A549 (cell line): ENCODE measurements around the gene RCOR3. TPM values are rescaled to one million over a fixed set of nuclear protein-coding genes. Genes with fewer than 3 reads are reported as not detected.
A peak's percentile ranks its signal among the peaks of the same experiment; 100 is the strongest.
"Not testable (repeated sequence)": the region's sequence is repeated elsewhere in the genome, so short reads cannot be mapped to it uniquely, and the experiment has no call there.

ENCODE experiments used
- ATAC-seq, 2 experiments: fragments of 200-7000 bp in 1 of 2; fragments of >200 bp in 1 of 2; cut with Nextera tagmentation in 1 of 2; cut with Tn5 transposase in 1 of 2; 3 replicates each; pipeline versions ENCODE4 v1.8.0 to v1.9.1; 2018 to 2020; ENCODE audit warnings: mild to moderate bottlenecking in 1 of 2, moderate library complexity in 1 of 2
- CTCF ChIA-PET: fragments of 300-600 bp; sonication (Branson Sonifier 250); formaldehyde crosslinking; extraction: SDS; loops from one replicate; lab custom pipeline; 2021; ENCODE audit warnings: antibody characterized with exemption, inconsistent platforms; lab: Yijun Ruan, JAX
- POLR2A ChIA-PET: fragments of 350-600 bp; formaldehyde crosslinking; extraction: SDS; loops from one replicate; lab custom pipeline; 2021; ENCODE audit warnings: antibody characterized with exemption, inconsistent platforms; lab: Yijun Ruan, JAX
- DNase-seq, 2 experiments: peaks; one replicate each; pipeline versions ENCODE4 v3.0.0 to v3.0.0-alpha.2; 2011 to 2016; ENCODE audit warnings: low read depth in 1 of 2, low spot score in 1 of 2
- FAIRE-seq: peaks from 2 replicates; lab custom pipeline; 2011; peaks lifted over from hg19 to GRCh38; lab: Jason Lieb, UNC
- H3K27ac ChIP-seq, 2 experiments: fragments of >200 bp; sonication (Bioruptor Twin); formaldehyde crosslinking; 3 replicates each; pipeline ENCODE4 v1.5.1; 2016 to 2017
- H3K4me1 ChIP-seq: fragments of >200 bp; sonication (Bioruptor Twin); formaldehyde crosslinking; 3 replicates; pipeline ENCODE4 v1.6.1; 2016
- H3K4me2 ChIP-seq: fragments of >200 bp; sonication (Bioruptor Twin); formaldehyde crosslinking; 3 replicates; pipeline ENCODE4 v1.6.1; 2016
- H3K4me3 ChIP-seq: fragments of >200 bp; sonication (Bioruptor Twin); formaldehyde crosslinking; 3 replicates; pipeline ENCODE4 v1.5.1; 2016
- H3K9me3 ChIP-seq: fragments of >200 bp; sonication (Bioruptor Twin); formaldehyde crosslinking; 3 replicates; pipeline ENCODE4 v1.6.1; 2016
- BCL3 ChIP-seq: fragments of >200 bp; sonication (Bioruptor Twin); formaldehyde crosslinking; IDR thresholded peaks from 3 replicates; pipeline ENCODE4 v1.6.1; 2016
- CBX8 ChIP-seq: fragments of 200-600 bp; sonication (generic); IDR thresholded peaks from 2 replicates; pipeline ENCODE4 v1.6.1; 2016
- CEBPB ChIP-seq, 2 experiments: fragments of >200 bp in 1 of 2; sonication (Bioruptor Twin) in 1 of 2; formaldehyde crosslinking in 1 of 2; IDR thresholded peaks; 2 replicates each; pipeline ENCODE4 v1.6.1; 2012 to 2016
- CTCF ChIP-seq: fragments of >200 bp; sonication (Bioruptor Twin); formaldehyde crosslinking; IDR thresholded peaks from 3 replicates; pipeline ENCODE4 v1.5.1; 2016
- HMGXB4 ChIP-seq: fragments of 250-450 bp; sonication (Bioruptor Pico); IDR thresholded peaks from 2 replicates; pipeline ENCODE4 v1.5.0; 2021; ENCODE audit warnings: mild to moderate bottlenecking, moderate library complexity, borderline replicate concordance
- JUN ChIP-seq, 2 experiments: fragments of >200 bp; sonication (Bioruptor Twin); formaldehyde crosslinking; IDR thresholded peaks; 2 replicates in 1 of 2; 3 replicates in 1 of 2; pipeline ENCODE4 v1.6.1; 2016 to 2017
- MAFK ChIP-seq: fragments of 450-650 bp; IDR thresholded peaks from 2 replicates; pipeline ENCODE4 v1.6.1; 2014; ENCODE audit not compliant: partially characterized antibody
- PHF8 ChIP-seq: fragments of 200-600 bp; sonication (generic); IDR thresholded peaks from 2 replicates; pipeline ENCODE4 v1.6.1; 2016; ENCODE audit warnings: low read depth, mild to moderate bottlenecking, antibody characterized with exemption, moderate library complexity, borderline replicate concordance
- RAD21 ChIP-seq, 2 experiments: fragments of >200 bp in 1 of 2; sonication (Bioruptor Twin) in 1 of 2; formaldehyde crosslinking in 1 of 2; IDR thresholded peaks in 1 of 2; conservative IDR thresholded peaks in 1 of 2; 2 replicates in 1 of 2; 3 replicates in 1 of 2; pipeline ENCODE4 v1.6.1; 2012 to 2018; ENCODE audit warnings: inconsistent platforms in 1 of 2
- RARB ChIP-seq: fragments of 250-450 bp; sonication (Bioruptor Pico); IDR thresholded peaks from 2 replicates; pipeline ENCODE4 v1.8.0; 2021; ENCODE audit warnings: mild to moderate bottlenecking, moderate library complexity
- RCOR1 ChIP-seq: fragments of 150-350 bp; IDR thresholded peaks from 2 replicates; pipeline ENCODE4 v1.6.1; 2014; ENCODE audit warnings: antibody characterized with exemption, low read length, low read depth
- RFX5 ChIP-seq: fragments of 450-650 bp; IDR thresholded peaks from 2 replicates; pipeline ENCODE4 v1.7.1; 2014; ENCODE audit warnings: antibody characterized with exemption, mild to moderate bottlenecking, moderate library complexity
- RNF2 ChIP-seq: fragments of 200-600 bp; sonication (generic); IDR thresholded peaks from 2 replicates; pipeline ENCODE4 v1.6.1; 2016; ENCODE audit warnings: low read depth, mild to moderate bottlenecking, antibody characterized with exemption, moderate library complexity, borderline replicate concordance
- USF2 ChIP-seq: fragments of 450-650 bp; IDR thresholded peaks from 2 replicates; pipeline ENCODE4 v1.6.1; 2014; ENCODE audit warnings: antibody characterized with exemption
- WGBS: methylation state at CpG from one replicate; pipeline ENCODE4 v1.1.6; 2017; ENCODE audit errors: missing lambda C conversion rate; 5-methylcytosine and 5-hydroxymethylcytosine counted together
- polyA plus RNA-seq, 4 experiments: library from polyadenylated mRNA; depleted of rRNA in 3 of 4; stranded (reverse); fragments of >200 nt; fragmentation: RNase III in 1 of 4; extraction: RNeasy Plus Mini Kit Qiagen cat#74134 plus additional on column Dnase treatment in 1 of 4; gene quantifications; 2 replicates in 3 of 4; 3 replicates in 1 of 4; pipeline ENCODE4 v1.2.3, GENCODE V29; 2011 to 2017

RCOR3 gene
- polyA plus RNA-seq, 2 of the 4 experiments (the other 2 are of a cell fraction), result 16.3 to 40.7 TPM

GRCh38 chr1:211247921-211248320 lies 11.2 kb upstream of the RCOR3 start:
- Histone ChIP-seq H3K4me1 (no peaks in the 10 kb centered on the region), H3K9me3 (no peaks in the 10 kb centered on the region), H3K4me3 (no peak overlapping the region), H3K27ac (no peak overlapping the region), H3K4me2 (no peak overlapping the region)
- 44% methylated on average over 1 of the region's 1 CpG for WGBS
- no peak for TF ChIP-seq CBX8
- no peak for TF ChIP-seq RNF2
- TF ChIP-seq USF2, result no peak
- no peak for TF ChIP-seq MAFK
- no peak for TF ChIP-seq HMGXB4
- TF ChIP-seq PHF8, result no peak
- TF ChIP-seq CTCF, result no peak
- no peak for TF ChIP-seq RCOR1
- TF ChIP-seq BCL3, result no peak
- no peak for TF ChIP-seq CEBPB (IDR thresholded peaks at IDR 0.05)
- no peak for TF ChIP-seq RAD21 (conservative IDR thresholded peaks at IDR 0.05 in 1 of 2, IDR thresholded peaks at IDR 0.05 in 1 of 2)
- TF ChIP-seq RFX5, result no peak
- ChIA-PET CTCF (interaction anchor here (0.8 to 1.6 kb wide), 4 partner anchors 11 to 60 kb away, joined by 3 to 6 read pairs (median 4); partner anchors contain the start of gene RCOR3), POLR2A (no interaction called here)
- DNase-seq (no peak), ATAC-seq (no peak), FAIRE-seq (no peak)

GRCh38 chr1:211249611-211250010 lies 9.6 kb upstream of the RCOR3 start:
- ATAC-seq, FAIRE-seq: not testable (repeated sequence)

GRCh38 chr1:211257826-211258225 lies 1.3 kb upstream of the RCOR3 start:
- CTCF ChIA-PET, result interaction anchor here (0.8 to 1.6 kb wide), 14 partner anchors 8 to 865 kb away, joined by 3 to 11 read pairs (median 3); partner anchors contain the start of genes KCNH1 and RD3
- Histone ChIP-seq H3K4me2 (peak overlapping the region; percentile 92), H3K4me3 (peak overlapping the region; percentile 90), H3K4me1 (peaks cover 16% of the 10 kb centered on the region; the same call in 2 of the 3 replicates), H3K9me3 (no peaks in the 10 kb centered on the region), H3K27ac (peak overlapping the region; percentile 99)
- ATAC-seq (no peak), DNase-seq (no peak), FAIRE-seq (no peak)
- POLR2A ChIA-PET, result interaction anchor here (1.0 to 1.4 kb wide), 4 partner anchors 12 to 884 kb away, joined by 3 to 8 read pairs (median 4); no protein-coding TSS in a partner anchor
- TF ChIP-seq RARB (CRISPR knock-in tag) (no peak), JUN (IDR thresholded peaks at IDR 0.05) (no peak), CTCF (no peak)
- 0% methylated on average over 2 of the region's 2 CpGs for WGBS

More at GRCh38 chr1:211249611-211250010, 9.6 kb upstream of the RCOR3 start:
- POLR2A ChIA-PET, H3K9me3 ChIP-seq, H3K27ac ChIP-seq, H3K4me1 ChIP-seq, H3K4me3 ChIP-seq, DNase-seq, H3K4me2 ChIP-seq: not testable (repeated sequence)
- WGBS, result 62% methylated on average over 3 of the region's 3 CpGs
- CTCF ChIA-PET, result interaction anchor here (1.3 to 1.5 kb wide), 2 partner anchors 8 to 74 kb away, joined by 3 to 4 read pairs; no protein-coding TSS in a partner anchor
